ENCODE measurements around the gene CTSZ.

The CTSZ gene

GRCh38 chr20:59027741-59028320, 20.8 kb upstream of the CTSZ start:
- no peak for TF ChIP-seq Cebpa-rat (IDR thresholded peaks at IDR 0.05)

GRCh38 chr20:59026904-59027740, 20.1 kb upstream of the CTSZ start:
- peaks cover 76 to 91% (median 81%) of the 10 kb centered on the region in 11 experiments for H3K36me3 ChIP-seq

More at GRCh38 chr20:59027741-59028320, 20.8 kb upstream of the CTSZ start:
- Histone ChIP-seq H3K27ac (no peak overlapping the region), H4K20me1 (peaks cover 49 to 84% (median 73%) of the 10 kb centered on the region in 11 experiments; a peak in 21 of 22 replicates), H3K4me1 (peaks cover 32 to 51% (median 41%) of the 10 kb centered on the region in 10 experiments), H3K9me3 (replicated peaks in 1 of 11) (no peaks in the 10 kb centered on the region), H3K4me3 (no peak overlapping the region), H3K36me3 (peaks cover 72 to 84% (median 77%) of the 10 kb centered on the region in 11 experiments), H3K4me2 (peak overlapping the region in 3 of 11 experiments; percentile 97 to 100 (median 99); a peak in 4 of 22 replicates), H3K27me3 (no peaks in the 10 kb centered on the region), H3K9ac (no peak overlapping the region; a peak in 2 of 22 replicates)

DNA sequence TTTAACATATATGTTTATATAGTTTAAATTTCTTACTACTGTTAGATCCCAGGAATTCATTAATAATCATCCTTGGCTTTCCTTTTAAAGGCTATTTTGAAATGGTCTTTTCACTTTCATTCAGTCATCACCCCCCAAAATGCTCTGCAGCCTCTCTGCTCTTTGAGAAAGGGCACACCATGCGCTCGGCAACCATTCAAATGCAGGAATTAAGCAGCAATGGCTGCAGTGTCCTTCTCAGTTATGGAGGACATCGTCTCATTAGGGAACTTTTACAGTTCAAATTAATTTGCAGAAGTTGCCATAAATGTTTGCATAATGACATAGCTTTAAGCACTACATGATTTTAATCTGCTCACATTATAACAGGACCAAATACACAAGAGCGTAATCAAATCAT, 18.5 kb upstream of the CTSZ start:
- no peak for TF ChIP-seq Cebpa-rat (IDR thresholded peaks at IDR 0.05)
- Histone ChIP-seq H3K4me3 (no peak overlapping the region), H3K36me3 (peaks cover 76 to 99% (median 87%) of the 10 kb centered on the region in 11 experiments), H3K9ac (no peak overlapping the region), H3K27ac (no peak overlapping the region), H4K20me1 (peaks cover 44 to 93% (median 78%) of the 10 kb centered on the region in 11 experiments; a peak in 21 of 22 replicates), H3K27me3 (no peaks in the 10 kb centered on the region), H3K4me2 (no peak overlapping the region), H3K9me3 (replicated peaks in 1 of 11) (no peaks in the 10 kb centered on the region), H3K4me1 (peaks cover 20 to 39% (median 24%) of the 10 kb centered on the region in 10 experiments)

More at GRCh38 chr20:59026904-59027740, 20.1 kb upstream of the CTSZ start:
- no peaks in the 10 kb centered on the region for H3K9me3 ChIP-seq (replicated peaks in 1 of 11)
- H3K27me3 ChIP-seq, result no peaks in the 10 kb centered on the region
- H3K27ac ChIP-seq, result no peak overlapping the region
- H3K4me3 ChIP-seq, result no peak overlapping the region
- H4K20me1 ChIP-seq, result peaks cover 49 to 90% (median 76%) of the 10 kb centered on the region in 11 experiments; a peak in 21 of 22 replicates
- peaks cover 31 to 50% (median 37%) of the 10 kb centered on the region in 10 experiments for H3K4me1 ChIP-seq
- no peak for TF ChIP-seq Cebpa-rat (IDR thresholded peaks at IDR 0.05)
- H3K9ac ChIP-seq, result peak overlapping the region in 2 of 11 experiments; percentile 25 to 38; a peak in 4 of 22 replicates
- peak overlapping the region in 1 of 11 experiments; percentile 100; a peak in 1 of 22 replicates for H3K4me2 ChIP-seq

DNA sequence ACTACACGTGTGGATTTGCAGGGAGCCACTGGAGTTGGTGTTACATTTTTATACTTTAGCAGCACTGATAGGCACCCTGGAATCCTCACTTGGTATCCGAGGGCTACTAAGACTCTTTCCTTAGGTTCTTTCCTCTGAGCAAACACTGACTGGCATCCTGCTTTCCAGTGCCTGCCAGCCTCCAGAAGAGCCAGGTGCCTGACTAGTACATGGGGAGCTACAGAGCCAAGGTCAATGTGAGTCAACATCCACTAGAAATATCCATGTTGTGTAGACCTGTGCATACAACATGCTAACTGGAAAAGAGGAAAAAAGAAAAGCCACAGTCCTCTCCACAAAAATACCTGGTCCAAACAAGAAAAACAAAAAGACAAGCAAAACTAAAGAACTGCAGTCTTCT, 18.0 kb upstream of the CTSZ start:
- no peak for TF ChIP-seq Cebpa-rat (IDR thresholded peaks at IDR 0.05)

GRCh38 chr20:59024111-59024530, 17.1 kb upstream of the CTSZ start:
- Histone ChIP-seq H3K4me1 (peaks cover 8 to 25% (median 11%) of the 10 kb centered on the region in 10 experiments), H3K9ac (no peak overlapping the region), H3K4me3 (no peak overlapping the region), H3K9me3 (replicated peaks in 1 of 11) (no peaks in the 10 kb centered on the region), H4K20me1 (peaks cover 37 to 79% (median 67%) of the 10 kb centered on the region in 11 experiments; a peak in 21 of 22 replicates), H3K27ac (no peak overlapping the region), H3K36me3 (peaks cover 63 to 88% (median 73%) of the 10 kb centered on the region in 11 experiments), H3K27me3 (no peaks in the 10 kb centered on the region), H3K4me2 (no peak overlapping the region)
- TF ChIP-seq Cebpa-rat (IDR thresholded peaks at IDR 0.05), result no peak

More for the DNA sequence above, 18.0 kb upstream of the CTSZ start:
- H3K27ac ChIP-seq, result no peak overlapping the region
- no peaks in the 10 kb centered on the region for H3K9me3 ChIP-seq (replicated peaks in 1 of 11)
- no peaks in the 10 kb centered on the region for H3K27me3 ChIP-seq
- no peak overlapping the region for H3K4me2 ChIP-seq
- no peak overlapping the region for H3K4me3 ChIP-seq
- peaks cover 44 to 89% (median 75%) of the 10 kb centered on the region in 11 experiments; a peak in 21 of 22 replicates for H4K20me1 ChIP-seq
- peaks cover 17 to 35% (median 20%) of the 10 kb centered on the region in 10 experiments for H3K4me1 ChIP-seq
- peaks cover 72 to 96% (median 82%) of the 10 kb centered on the region in 11 experiments for H3K36me3 ChIP-seq
- no peak overlapping the region for H3K9ac ChIP-seq

DNA sequence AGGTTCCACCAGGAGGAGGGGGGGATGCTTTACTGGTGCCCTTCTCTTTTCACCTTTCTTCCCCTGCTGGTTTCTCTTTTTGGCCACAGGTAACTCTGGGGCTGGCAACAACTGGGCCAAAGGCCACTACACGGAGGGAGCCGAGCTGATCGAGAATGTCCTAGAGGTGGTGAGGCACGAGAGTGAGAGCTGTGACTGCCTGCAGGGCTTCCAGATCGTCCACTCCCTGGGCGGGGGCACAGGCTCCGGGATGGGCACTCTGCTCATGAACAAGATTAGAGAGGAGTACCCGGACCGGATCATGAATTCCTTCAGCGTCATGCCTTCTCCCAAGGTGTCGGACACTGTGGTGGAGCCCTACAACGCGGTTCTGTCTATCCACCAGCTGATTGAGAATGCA, 16.6 kb upstream of the CTSZ start:
- no peaks in the 10 kb centered on the region for H3K9me3 ChIP-seq (replicated peaks in 1 of 11)
- no peak overlapping the region for H3K9ac ChIP-seq
- H3K4me2 ChIP-seq, result no peak overlapping the region
- TF ChIP-seq Cebpa-rat (IDR thresholded peaks at IDR 0.05), result no peak
- peaks cover 58 to 88% (median 68%) of the 10 kb centered on the region in 11 experiments for H3K36me3 ChIP-seq
- H3K4me1 ChIP-seq, result peaks cover 3 to 20% (median 6%) of the 10 kb centered on the region in 10 experiments; a peak in 17 of 20 replicates
- no peak overlapping the region for H3K4me3 ChIP-seq
- peaks cover 32 to 74% (median 66%) of the 10 kb centered on the region in 11 experiments; a peak in 21 of 22 replicates for H4K20me1 ChIP-seq
- no peak overlapping the region for H3K27ac ChIP-seq
- no peaks in the 10 kb centered on the region for H3K27me3 ChIP-seq

DNA sequence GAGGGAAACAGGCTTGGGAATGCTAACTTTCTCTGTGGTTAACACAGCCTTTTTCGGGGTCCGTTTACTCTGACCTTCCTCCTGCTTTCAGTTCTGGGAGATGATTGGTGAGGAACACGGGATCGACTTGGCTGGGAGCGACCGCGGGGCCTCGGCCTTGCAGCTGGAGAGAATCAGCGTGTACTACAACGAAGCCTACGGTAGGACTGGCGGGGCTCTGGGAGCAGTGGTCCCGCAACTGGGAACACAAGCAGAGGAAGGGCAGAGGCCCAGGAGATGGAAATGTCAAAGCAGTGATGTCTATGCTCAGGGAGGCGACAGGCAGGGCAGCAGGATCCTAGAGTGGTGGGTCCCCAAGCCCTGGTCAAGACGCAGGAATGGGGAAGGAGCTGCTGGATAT, 15.7 kb upstream of the CTSZ start:
- Histone ChIP-seq H3K4me3 (no peak overlapping the region), H3K36me3 (peaks cover 49 to 88% (median 59%) of the 10 kb centered on the region in 11 experiments), H3K9ac (no peak overlapping the region; a peak in 1 of 22 replicates), H3K4me1 (peaks cover 0 to 18% (median 4%) of the 10 kb centered on the region in 10 experiments; a peak in 15 of 20 replicates), H3K27ac (no peak overlapping the region), H3K4me2 (no peak overlapping the region), H3K9me3 (replicated peaks in 1 of 11) (no peaks in the 10 kb centered on the region), H3K27me3 (no peaks in the 10 kb centered on the region), H4K20me1 (peaks cover 26 to 66% (median 60%) of the 10 kb centered on the region in 11 experiments; a peak in 21 of 22 replicates)
- TF ChIP-seq Cebpa-rat (IDR thresholded peaks at IDR 0.05), result no peak

GRCh38 chr20:59020938-59021551, 14.0 kb upstream of the CTSZ start:
- Histone ChIP-seq H4K20me1 (peaks cover 10 to 57% (median 45%) of the 10 kb centered on the region in 11 experiments; a peak in 21 of 22 replicates), H3K27ac (no peak overlapping the region), H3K9me3 (replicated peaks in 1 of 11) (no peaks in the 10 kb centered on the region), H3K4me1 (peaks cover 12 to 22% (median 17%) of the 10 kb centered on the region in 10 experiments; a peak in 18 of 20 replicates), H3K27me3 (no peaks in the 10 kb centered on the region), H3K36me3 (peaks cover 34 to 71% (median 42%) of the 10 kb centered on the region in 11 experiments), H3K9ac (no peak overlapping the region), H3K4me3 (no peak overlapping the region), H3K4me2 (no peak overlapping the region)
- no peak for TF ChIP-seq Cebpa-rat (IDR thresholded peaks at IDR 0.05)
